Measurements from ENCODE around the gene ABTB1. TPM values are rescaled to one million over a fixed set of nuclear protein-coding genes. Genes with fewer than 3 reads are reported as not detected.
A peak's percentile ranks its signal among the peaks of the same experiment; 100 is the strongest.

ABTB1 gene
- total and polyA plus RNA-seq, 9 of the 15 experiments (the other 6 are each of a cell fraction or from before 2014, with no cell fraction given): 0.04 to 2.3 (median 0.55) TPM; not detected in 1

DNA sequence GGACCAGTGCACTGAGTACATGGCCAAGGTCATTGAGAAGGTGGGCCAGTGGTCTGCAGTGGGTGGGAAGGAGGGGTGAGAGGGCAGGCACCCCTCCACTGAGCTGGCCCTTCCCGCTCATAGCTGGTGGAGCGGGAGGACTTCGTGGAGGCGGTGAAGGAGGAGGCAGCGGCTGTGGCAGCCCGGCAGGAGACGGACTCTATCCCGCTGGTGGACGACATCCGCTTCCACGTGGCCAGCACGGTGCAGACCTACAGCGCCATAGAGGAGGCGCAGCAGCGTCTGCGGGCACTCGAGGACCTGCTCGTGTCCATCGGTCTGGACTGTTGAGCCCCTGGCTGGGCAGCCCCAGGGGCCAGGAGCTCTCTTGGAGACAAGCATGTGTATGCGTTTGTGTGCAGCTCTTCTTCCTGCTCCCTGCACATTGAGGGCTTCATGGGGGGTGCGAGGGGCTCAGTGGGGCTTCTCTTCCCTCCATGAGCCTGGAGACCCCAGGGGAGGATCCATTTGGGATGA, 7.5 kb downstream of the ABTB1 start (continued):
- TF ChIP-seq, protein P1, sequence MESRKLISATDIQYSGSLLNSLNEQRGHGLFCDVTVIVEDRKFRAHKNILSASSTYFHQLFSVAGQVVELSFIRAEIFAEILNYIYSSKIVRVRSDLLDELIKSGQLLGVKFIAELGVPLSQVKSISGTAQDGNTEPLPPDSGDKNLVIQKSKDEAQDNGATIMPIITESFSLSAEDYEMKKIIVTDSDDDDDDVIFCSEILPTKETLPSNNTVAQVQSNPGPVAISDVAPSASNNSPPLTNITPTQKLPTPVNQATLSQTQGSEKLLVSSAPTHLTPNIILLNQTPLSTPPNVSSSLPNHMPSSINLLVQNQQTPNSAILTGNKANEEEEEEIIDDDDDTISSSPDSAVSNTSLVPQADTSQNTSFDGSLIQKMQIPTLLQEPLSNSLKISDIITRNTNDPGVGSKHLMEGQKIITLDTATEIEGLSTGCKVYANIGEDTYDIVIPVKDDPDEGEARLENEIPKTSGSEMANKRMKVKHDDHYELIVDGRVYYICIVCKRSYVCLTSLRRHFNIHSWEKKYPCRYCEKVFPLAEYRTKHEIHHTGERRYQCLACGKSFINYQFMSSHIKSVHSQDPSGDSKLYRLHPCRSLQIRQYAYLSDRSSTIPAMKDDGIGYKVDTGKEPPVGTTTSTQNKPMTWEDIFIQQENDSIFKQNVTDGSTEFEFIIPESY (CRISPR knock-in tag; IDR thresholded peaks at IDR 0.05): peak; percentile 65; the same call in 1 of the 2 replicates

DNA sequence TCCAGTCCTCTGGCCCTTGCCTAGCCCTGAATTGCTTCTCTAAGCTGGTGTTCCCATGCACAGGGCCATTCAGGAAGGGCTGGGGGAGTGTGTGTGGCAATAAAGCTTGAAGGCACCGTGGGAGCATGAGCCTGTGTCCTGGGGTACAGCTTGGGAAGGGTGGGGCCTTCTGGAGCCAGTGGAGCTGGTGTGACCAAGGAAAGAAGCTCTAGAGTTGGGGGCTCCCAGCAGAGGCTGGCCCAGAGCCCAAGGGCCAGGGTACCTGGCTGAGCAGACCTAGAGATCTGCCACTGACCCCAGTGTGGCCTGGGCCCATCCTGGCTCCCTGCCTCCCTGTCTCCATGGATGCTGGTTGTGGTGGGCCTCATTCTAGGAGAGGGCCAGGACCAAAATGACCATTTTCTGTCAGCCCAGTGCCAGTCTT, 8.1 kb downstream of the ABTB1 start:
- H3K4me1 ChIP-seq (replicated peaks in 1 of 2; ENCODE audit: control insufficient read depth in 2 of 2, insufficient read depth in 2 of 2, low read length in 2 of 2): peaks cover 0 to 23% of the 10 kb centered on the region in 2 experiments; a peak in 2 of 5 replicates
- H4K20me1 ChIP-seq (replicated peaks; ENCODE audit: control insufficient read depth, insufficient read depth, low read length): no peaks in the 10 kb centered on the region
- H3K4me2 ChIP-seq (ENCODE audit: insufficient read depth, low read length): no peak overlapping the region
- no peaks in the 10 kb centered on the region for H3K36me3 ChIP-seq (ENCODE audit: control insufficient read depth, insufficient read depth, low read length)
- POLR2A ChIA-PET: no interaction called here
- H3K27ac ChIP-seq (ENCODE audit: extremely low read depth, low read depth, low read length): no peak overlapping the region
- in situ Hi-C loops (cut with MboI) (no loop called here), intact Hi-C loops (cut with micrococcal nuclease) (loop anchor here (10.0 kb wide), 1 partner anchor 284 kb away; no protein-coding TSS in a partner anchor)
- FAIRE-seq (no peak), DNase-seq (ENCODE audit: extremely low read depth in 1 of 4, low spot score in 3 of 4) (no peak), ATAC-seq (no peak)
- BruUV-seq (replicated peaks): no TSS peak
- no peak overlapping the region for H3K9ac ChIP-seq (ENCODE audit: insufficient read depth in 1 of 2, low read depth in 2 of 2, low read length in 2 of 2)
- no peak overlapping the region for H2AFZ ChIP-seq (ENCODE audit: low read depth, low read length)
- 50% methylated on average over 1 of the region's 1 CpG for WGBS (ENCODE audit: insufficient coverage, low coverage, missing lambda C conversion rate)
- CTCF ChIA-PET (ENCODE audit: low intra/inter-chr PET ratio): no interaction called here
- H3K27me3 ChIP-seq (ENCODE audit: control insufficient read depth in 2 of 2, insufficient read depth in 2 of 2, low read length in 2 of 2): no peaks in the 10 kb centered on the region
- H3K9me1 ChIP-seq (ENCODE audit: control insufficient read depth, insufficient read depth, low read length): no peaks in the 10 kb centered on the region
- H3K4me3 ChIP-seq: no peak overlapping the region
- H3K79me2 ChIP-seq (ENCODE audit: control insufficient read depth, insufficient read depth, low read length): no peaks in the 10 kb centered on the region
- H3K9me3 ChIP-seq (replicated peaks; ENCODE audit: control insufficient read depth, insufficient read depth, low read depth, low read length): no peaks in the 10 kb centered on the region
- no peak for TF ChIP-seq PML (IDR thresholded peaks at IDR 0.05; ENCODE audit: low read length)
- no peak for TF ChIP-seq ZNF41 (CRISPR knock-in tag; conservative IDR thresholded peaks at IDR 0.05)
- TF ChIP-seq SMAD2 (IDR thresholded peaks at IDR 0.05; ENCODE audit: low read depth, low read length): no peak
- TF ChIP-seq, protein P2, sequence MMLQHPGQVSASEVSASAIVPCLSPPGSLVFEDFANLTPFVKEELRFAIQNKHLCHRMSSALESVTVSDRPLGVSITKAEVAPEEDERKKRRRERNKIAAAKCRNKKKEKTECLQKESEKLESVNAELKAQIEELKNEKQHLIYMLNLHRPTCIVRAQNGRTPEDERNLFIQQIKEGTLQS (IDR thresholded peaks at IDR 0.05): no peak
- TF ChIP-seq, protein P2 (CRISPR knock-in tag; conservative IDR thresholded peaks at IDR 0.05): no peak
- TF ChIP-seq ZNF124 (CRISPR knock-in tag; IDR thresholded peaks at IDR 0.05): no peak
- no peak for TF ChIP-seq MECOM (CRISPR knock-in tag; IDR thresholded peaks at IDR 0.05)
- TF ChIP-seq TFAM (CRISPR knock-in tag; conservative IDR thresholded peaks at IDR 0.05): no peak
- TF ChIP-seq SIN3A (IDR thresholded peaks at IDR 0.05; ENCODE audit: borderline replicate concordance in 2 of 2, control insufficient read depth in 1 of 2, low read depth in 2 of 2, low read length in 2 of 2): no peak
- no peak for TF ChIP-seq BRCA1 (IDR thresholded peaks at IDR 0.05)
- no peak for TF ChIP-seq BRCA1 (CRISPR knock-in tag; IDR thresholded peaks at IDR 0.05)
- no peak for TF ChIP-seq ZKSCAN1 (IDR thresholded peaks at IDR 0.05; ENCODE audit: low read depth, low read length)
- no peak for TF ChIP-seq HMGN3 (IDR thresholded peaks at IDR 0.05; ENCODE audit: borderline replicate concordance, extremely low read depth, insufficient read length, low read depth, low read length)
- TF ChIP-seq ZFP30 (CRISPR knock-in tag; IDR thresholded peaks at IDR 0.05; ENCODE audit: borderline replicate concordance): no peak
- TF ChIP-seq COPS2 (conservative IDR thresholded peaks at IDR 0.05): no peak
- TF ChIP-seq BRD9 (IDR thresholded peaks at IDR 0.05; ENCODE audit: low read depth, partially characterized antibody): no peak
- TF ChIP-seq THRAP3 (IDR thresholded peaks at IDR 0.05; ENCODE audit: borderline replicate concordance): no peak
- TF ChIP-seq ZNF584 (CRISPR knock-in tag; IDR thresholded peaks at IDR 0.05; ENCODE audit: low read depth): no peak
- TF ChIP-seq CHD4 (IDR thresholded peaks at IDR 0.05; ENCODE audit: insufficient read depth, insufficient replicate concordance, low read depth, low read length, poor library complexity, severe bottlenecking): no peak

Measured in K562 (cell line).